ENCODE results near the gene ZNF845.
"Not testable (repeated sequence)": the region's sequence is repeated elsewhere in the genome, so short reads cannot be mapped to it uniquely, and the experiment has no call there.

Gene ZNF845

GRCh38 chr19:53332484-53332883 is 1.1 kb upstream of the ZNF845 start:
- H3K4me1 ChIP-seq (ENCODE audit: control insufficient read depth in 5 of 5, insufficient read depth in 5 of 5, low read length in 5 of 5) = peaks cover 2 to 19% (median 10%) of the 10 kb centered on the region in 5 donors
- no peaks in the 10 kb centered on the region for H3K36me3 ChIP-seq (ENCODE audit: control insufficient read depth in 5 of 5, insufficient read depth in 5 of 5, low read length in 5 of 5)
- H3K4me3 ChIP-seq (ENCODE audit: low read depth in 1 of 5, low read length in 5 of 5) = peak overlapping the region; percentile 24 to 93 (median 89)
- H3K27ac ChIP-seq (ENCODE audit: low read depth, low read length) = no peak overlapping the region
- H3K9ac ChIP-seq (ENCODE audit: low read length in 5 of 5) = peak overlapping the region in 1 of 5 donors; percentile 53
- no peaks in the 10 kb centered on the region for H3K27me3 ChIP-seq (ENCODE audit: control insufficient read depth in 5 of 5, insufficient read depth in 4 of 5, low read length in 5 of 5)
- peaks cover 0 to 18% (median 15%) of the 10 kb centered on the region in 5 donors for H3K9me3 ChIP-seq (ENCODE audit: control insufficient read depth in 5 of 5, low read length in 5 of 5)

- H3K27ac ChIP-seq (ENCODE audit: low read depth, low read length) = no peak overlapping the region
- H3K9me3 ChIP-seq (ENCODE audit: control insufficient read depth in 5 of 5, low read length in 5 of 5) = peaks cover 0 to 13% (median 10%) of the 10 kb centered on the region in 5 donors
- H3K9ac ChIP-seq (ENCODE audit: low read length in 5 of 5) = peak overlapping the region in 4 of 5 donors; percentile 53 to 83 (median 68)
- H3K36me3 ChIP-seq (ENCODE audit: control insufficient read depth in 5 of 5, insufficient read depth in 5 of 5, low read length in 5 of 5) = peaks cover 0 to 5% (median 2%) of the 10 kb centered on the region in 5 donors
- no peaks in the 10 kb centered on the region for H3K27me3 ChIP-seq (ENCODE audit: control insufficient read depth in 5 of 5, insufficient read depth in 4 of 5, low read length in 5 of 5)
- H3K4me3 ChIP-seq (ENCODE audit: low read depth in 1 of 5, low read length in 5 of 5) = peak overlapping the region; percentile 80 to 99 (median 92)
- H3K4me1 ChIP-seq (ENCODE audit: control insufficient read depth in 5 of 5, insufficient read depth in 5 of 5, low read length in 5 of 5) = peaks cover 2 to 19% (median 10%) of the 10 kb centered on the region in 5 donors
Measured at GRCh38 chr19:53333066-53333462, 485 bp upstream of the ZNF845 start.

GRCh38 chr19:53344403-53344802 is 10.9 kb downstream of the ZNF845 start:
- Histone ChIP-seq H3K9me3 (ENCODE audit: control insufficient read depth in 5 of 5, low read length in 5 of 5) (peaks cover 12 to 46% (median 19%) of the 10 kb centered on the region in 5 donors), H3K4me3 (ENCODE audit: low read depth in 1 of 5, low read length in 5 of 5) (peak overlapping the region in 1 of 5 donors; percentile 22), H3K36me3 (ENCODE audit: control insufficient read depth in 5 of 5, insufficient read depth in 5 of 5, low read length in 5 of 5) (peaks cover 9 to 91% (median 77%) of the 10 kb centered on the region in 5 donors)
- not testable (repeated sequence) for H3K27me3 ChIP-seq (ENCODE audit: control insufficient read depth in 5 of 5, insufficient read depth in 4 of 5, low read length in 5 of 5); H3K4me1 ChIP-seq (ENCODE audit: control insufficient read depth in 5 of 5, insufficient read depth in 5 of 5, low read length in 5 of 5); H3K9ac ChIP-seq (ENCODE audit: low read length in 5 of 5); H3K27ac ChIP-seq (ENCODE audit: low read depth, low read length)

- peaks cover 10 to 33% (median 11%) of the 10 kb centered on the region in 5 donors for H3K36me3 ChIP-seq (ENCODE audit: control insufficient read depth in 5 of 5, insufficient read depth in 5 of 5, low read length in 5 of 5)
- H3K9ac ChIP-seq (ENCODE audit: low read length in 5 of 5) = no peak overlapping the region
- peaks cover 45 to 71% (median 58%) of the 10 kb centered on the region in 5 donors for H3K9me3 ChIP-seq (ENCODE audit: control insufficient read depth in 5 of 5, low read length in 5 of 5)
- H3K4me3 ChIP-seq (ENCODE audit: low read depth in 1 of 5, low read length in 5 of 5) = peak overlapping the region in 2 of 5 donors; percentile 20 to 22
- no peak overlapping the region for H3K27ac ChIP-seq (ENCODE audit: low read depth, low read length)
- no peaks in the 10 kb centered on the region for H3K27me3 ChIP-seq (ENCODE audit: control insufficient read depth in 5 of 5, insufficient read depth in 4 of 5, low read length in 5 of 5)
- no peaks in the 10 kb centered on the region for H3K4me1 ChIP-seq (ENCODE audit: control insufficient read depth in 5 of 5, insufficient read depth in 5 of 5, low read length in 5 of 5)
Measured at GRCh38 chr19:53355739-53356138, 22.2 kb downstream of the ZNF845 start.

- Histone ChIP-seq H3K27ac (ENCODE audit: low read depth, low read length) (no peak overlapping the region), H3K4me3 (ENCODE audit: low read depth in 1 of 5, low read length in 5 of 5) (peak overlapping the region in 1 of 5 donors; percentile 14), H3K9me3 (ENCODE audit: control insufficient read depth in 5 of 5, low read length in 5 of 5) (peaks cover 24 to 49% (median 36%) of the 10 kb centered on the region in 5 donors), H3K9ac (ENCODE audit: low read length in 5 of 5) (no peak overlapping the region), H3K4me1 (ENCODE audit: control insufficient read depth in 5 of 5, insufficient read depth in 5 of 5, low read length in 5 of 5) (no peaks in the 10 kb centered on the region), H3K27me3 (ENCODE audit: control insufficient read depth in 5 of 5, insufficient read depth in 4 of 5, low read length in 5 of 5) (no peaks in the 10 kb centered on the region), H3K36me3 (ENCODE audit: control insufficient read depth in 5 of 5, insufficient read depth in 5 of 5, low read length in 5 of 5) (peaks cover 0 to 11% (median 0%) of the 10 kb centered on the region in 5 donors)
Measured at GRCh38 chr19:53357821-53358581, 24.5 kb downstream of the ZNF845 start.

- H3K27ac ChIP-seq (ENCODE audit: low read depth, low read length); H3K27me3 ChIP-seq (ENCODE audit: control insufficient read depth in 5 of 5, insufficient read depth in 4 of 5, low read length in 5 of 5); H3K4me1 ChIP-seq (ENCODE audit: control insufficient read depth in 5 of 5, insufficient read depth in 5 of 5, low read length in 5 of 5); H3K36me3 ChIP-seq (ENCODE audit: control insufficient read depth in 5 of 5, insufficient read depth in 5 of 5, low read length in 5 of 5); H3K9ac ChIP-seq (ENCODE audit: low read length in 5 of 5); H3K4me3 ChIP-seq (ENCODE audit: low read depth in 1 of 5, low read length in 5 of 5): not testable (repeated sequence)
- H3K9me3 ChIP-seq (ENCODE audit: control insufficient read depth in 5 of 5, low read length in 5 of 5) = peaks cover 11 to 29% (median 21%) of the 10 kb centered on the region in 5 donors
Measured at GRCh38 chr19:53360056-53360455, 26.5 kb downstream of the ZNF845 start.

- H3K27ac ChIP-seq (ENCODE audit: low read depth, low read length) = peak within 1 kb of the TSS; percentile 10
- H3K27me3 ChIP-seq (ENCODE audit: control insufficient read depth in 5 of 5, insufficient read depth in 4 of 5, low read length in 5 of 5) = no peaks in the 10 kb centered on the region
- H3K9me3 ChIP-seq (ENCODE audit: control insufficient read depth in 5 of 5, low read length in 5 of 5) = no peaks in the 10 kb centered on the region
- H3K4me3 ChIP-seq (ENCODE audit: low read depth in 1 of 5, low read length in 5 of 5) = peak within 1 kb of the TSS; percentile 78 to 91 (median 84)
- no peaks in the 10 kb centered on the region for H3K36me3 ChIP-seq (ENCODE audit: control insufficient read depth in 5 of 5, insufficient read depth in 5 of 5, low read length in 5 of 5)
- H3K9ac ChIP-seq (ENCODE audit: low read length in 5 of 5) = peak within 1 kb of the TSS in 4 of 5 donors; percentile 53 to 76 (median 70)
- peaks cover 0 to 14% (median 10%) of the 10 kb centered on the region in 5 donors for H3K4me1 ChIP-seq (ENCODE audit: control insufficient read depth in 5 of 5, insufficient read depth in 5 of 5, low read length in 5 of 5)
Measured at GRCh38 chr19:53365134-53365898, 31.8 kb downstream of the ZNF845 start, which contains the start of gene ZNF525. TSS of gene ZNF525 (plus strand) at chr19:53365705. CDS start at chr19:53372282, 6,577 bp downstream.

- Histone ChIP-seq H3K36me3 (ENCODE audit: control insufficient read depth in 5 of 5, insufficient read depth in 5 of 5, low read length in 5 of 5) (no peaks in the 10 kb centered on the region), H3K4me3 (ENCODE audit: low read depth in 1 of 5, low read length in 5 of 5) (peak overlapping the region; percentile 78 to 91 (median 84)), H3K4me1 (ENCODE audit: control insufficient read depth in 5 of 5, insufficient read depth in 5 of 5, low read length in 5 of 5) (peaks cover 0 to 14% (median 10%) of the 10 kb centered on the region in 5 donors), H3K9me3 (ENCODE audit: control insufficient read depth in 5 of 5, low read length in 5 of 5) (no peaks in the 10 kb centered on the region), H3K27ac (ENCODE audit: low read depth, low read length) (peak overlapping the region; percentile 10), H3K9ac (ENCODE audit: low read length in 5 of 5) (peak overlapping the region in 4 of 5 donors; percentile 53 to 76 (median 70)), H3K27me3 (ENCODE audit: control insufficient read depth in 5 of 5, insufficient read depth in 4 of 5, low read length in 5 of 5) (no peaks in the 10 kb centered on the region)
Measured at GRCh38 chr19:53365899-53366493, 32.4 kb downstream of the ZNF845 start.

- Histone ChIP-seq H3K4me1 (ENCODE audit: control insufficient read depth in 5 of 5, insufficient read depth in 5 of 5, low read length in 5 of 5) (no peaks in the 10 kb centered on the region), H3K9me3 (ENCODE audit: control insufficient read depth in 5 of 5, low read length in 5 of 5) (no peaks in the 10 kb centered on the region), H3K4me3 (ENCODE audit: low read depth in 1 of 5, low read length in 5 of 5) (no peak overlapping the region), H3K27me3 (ENCODE audit: control insufficient read depth in 5 of 5, insufficient read depth in 4 of 5, low read length in 5 of 5) (no peaks in the 10 kb centered on the region), H3K27ac (ENCODE audit: low read depth, low read length) (no peak overlapping the region), H3K36me3 (ENCODE audit: control insufficient read depth in 5 of 5, insufficient read depth in 5 of 5, low read length in 5 of 5) (peaks cover 2 to 28% (median 15%) of the 10 kb centered on the region in 5 donors), H3K9ac (ENCODE audit: low read length in 5 of 5) (no peak overlapping the region)
Measured at GRCh38 chr19:53372196-53372595, 38.6 kb downstream of the ZNF845 start.
